HepG2 (cell line): ENCODE measurements around the gene CTNNBL1. TPM values are rescaled to one million over a fixed set of nuclear protein-coding genes. Genes with fewer than 3 reads are reported as not detected.

Experiments
- ATAC-seq: fragments of 200-7000 bp; cut with Tn5 transposase; 3 replicates; pipeline ENCODE4 v1.9.1; 2020; ENCODE audit warnings: mild to moderate bottlenecking, moderate library complexity
- BruUV-seq: library from RNA; stranded (reverse); fragments of 400-500 nt; replicated peaks from 2 replicates; lab custom pipeline; 2021; lab: Mats Ljungman, UMichigan
- CTCF ChIA-PET: fragments of 300-600 bp; formaldehyde crosslinking; extraction: SDS; loops from one replicate; lab custom pipeline; 2021; ENCODE audit warnings: low total read pairs, inconsistent platforms, low intra/inter-chr PET ratio; lab: Yijun Ruan, JAX
- POLR2A ChIA-PET: fragments of 350-600 bp; sonication (Branson Sonifier 250); formaldehyde crosslinking; loops from one replicate; lab custom pipeline; 2020; ENCODE audit warnings: antibody characterized with exemption, inconsistent platforms; lab: Yijun Ruan, JAX
- DNase-seq: peaks from one replicate; pipeline ENCODE4 v3.0.0-alpha.2; 2015; ENCODE audit warnings: low spot score
- FAIRE-seq: peaks from 3 replicates; lab custom pipeline; 2011; peaks lifted over from hg19 to GRCh38; lab: Jason Lieb, UNC
- H2AFZ ChIP-seq: one replicate; pipeline ENCODE4 v1.6.1; 2011; ENCODE audit warnings: low read length, inconsistent platforms
- H3K27ac ChIP-seq: fragments of 300-600 bp; 3 replicates; pipeline ENCODE4 v1.8.0; 2011; ENCODE audit warnings: mixed run types, mild to moderate bottlenecking, mixed read lengths, low read length, inconsistent platforms; ENCODE audit not compliant: insufficient read depth; ENCODE audit errors: extremely low read length
- H3K27me3 ChIP-seq, 2 experiments: fragments of 200-600 bp in 1 of 2; 2 replicates in 1 of 2; 3 replicates in 1 of 2; pipeline versions ENCODE4 v1.6.0 to v1.8.0; 2011; ENCODE audit warnings: low read length in 2 of 2, mild to moderate bottlenecking in 2 of 2, moderate library complexity in 2 of 2, inconsistent platforms in 1 of 2; ENCODE audit not compliant: insufficient read depth in 2 of 2, control insufficient read depth in 1 of 2
- H3K36me3 ChIP-seq, 2 experiments: fragments of 200-600 bp in 1 of 2; replicated peaks in 1 of 2; 2 replicates in 1 of 2; 3 replicates in 1 of 2; pipeline versions ENCODE4 v1.5.1 to v1.8.0; 2011; ENCODE audit warnings: low read length in 2 of 2, inconsistent platforms in 1 of 2; ENCODE audit not compliant: insufficient read depth in 2 of 2, control insufficient read depth in 1 of 2
- H3K4me1 ChIP-seq: 2 replicates; pipeline ENCODE4 v1.5.1; 2012; ENCODE audit warnings: low read length, inconsistent platforms; ENCODE audit not compliant: insufficient read depth
- H3K4me2 ChIP-seq: 2 replicates; pipeline ENCODE4 v1.6.0; 2011; ENCODE audit warnings: low read depth, low read length, inconsistent platforms
- H3K4me3 ChIP-seq, 3 experiments: fragments of 200-600 bp in 1 of 3; sonication (generic), shearing (Covaris generic) in 1 of 3; replicated peaks in 1 of 3; 2 replicates each; pipeline ENCODE4 v1.5.1; 2011 to 2016; ENCODE audit warnings: low read length in 3 of 3, inconsistent platforms in 2 of 3, low read depth in 2 of 3, mild to moderate bottlenecking in 2 of 3, control low read depth in 1 of 3, mixed read lengths in 1 of 3; ENCODE audit not compliant: insufficient read depth in 1 of 3
- H3K79me2 ChIP-seq: one replicate; pipeline ENCODE4 v1.6.1; 2011; ENCODE audit warnings: low read length, inconsistent platforms; ENCODE audit not compliant: insufficient read depth
- H3K9ac ChIP-seq: 2 replicates; pipeline ENCODE4 v1.6.0; 2011; ENCODE audit warnings: mild to moderate bottlenecking, low read depth, low read length, inconsistent platforms; ENCODE audit not compliant: insufficient read depth
- H3K9me3 ChIP-seq: 2 replicates; pipeline ENCODE4 v1.5.1; 2012; ENCODE audit warnings: mild to moderate bottlenecking, low read length
- H4K20me1 ChIP-seq: 2 replicates; pipeline ENCODE4 v1.6.0; 2011; ENCODE audit warnings: inconsistent platforms, mild to moderate bottlenecking, low read length, moderate library complexity; ENCODE audit not compliant: insufficient read depth
- ATF7-NPFF ChIP-seq: sonication (generic); formaldehyde crosslinking; IDR thresholded peaks from 2 replicates; pipeline ENCODE4 v1.8.1; 2023; ENCODE audit warnings: mild to moderate bottlenecking, low read depth, missing genetic modification reagents, moderate library complexity
- ISL2 ChIP-seq: sonication (generic); formaldehyde crosslinking; IDR thresholded peaks from 2 replicates; pipeline ENCODE4 v1.5.0; 2020; ENCODE audit warnings: missing genetic modification reagents
- ZNF350 ChIP-seq: sonication (generic); formaldehyde crosslinking; IDR thresholded peaks from 2 replicates; pipeline ENCODE4 v1.4.0; 2020; ENCODE audit warnings: mild to moderate bottlenecking, low read depth, missing genetic modification reagents, borderline replicate concordance
- ZNF512 ChIP-seq: sonication (generic); formaldehyde crosslinking; IDR thresholded peaks from 2 replicates; pipeline ENCODE4 v1.4.0; 2020; ENCODE audit warnings: mild to moderate bottlenecking, missing genetic modification reagents
- ZUFSP ChIP-seq: sonication (generic); formaldehyde crosslinking; IDR thresholded peaks from 2 replicates; pipeline ENCODE4 v1.9.0; 2021; ENCODE audit warnings: missing genetic modification reagents, mild to moderate bottlenecking, borderline replicate concordance
- WGBS: methylation state at CpG from one replicate; pipeline ENCODE4 v1.1.6; 2017; ENCODE audit warnings: low lambda C conversion rate; 5-methylcytosine and 5-hydroxymethylcytosine counted together
- in situ Hi-C: cut with HindIII; loops from 2 replicates; pipeline ENCODE4 v1.10.0; 2017; ENCODE audit warnings: low pct_unique_long_range_greater_than_20kb; ENCODE audit not compliant: extremely low pct_ligation_motif_present
- intact Hi-C: fragments of 100-400 bp; cut with micrococcal nuclease; formaldehyde crosslinking; loops from one replicate; pipeline ENCODE4 v1.10.0; 2022; ENCODE audit not compliant: unreplicated experiment
- polyA plus RNA-seq, 8 experiments: library from polyadenylated mRNA; depleted of rRNA in 3 of 8; stranded (reverse) in 7 of 8; unstranded in 1 of 8; fragments of >200 nt; fragmentation: Illumina TruSeq in 4 of 8; extraction: Trizol in 4 of 8; gene quantifications; 2 replicates each; pipeline versions ENCODE4 v1.2.1 to v1.2.3, GENCODE V29; 2011 to 2016; ENCODE audit warnings: low read depth in 4 of 8, missing spikeins in 1 of 8, mixed read lengths in 1 of 8; ENCODE audit not compliant: insufficient read depth in 1 of 8
- total RNA-seq, 5 experiments: library from RNA; depleted of rRNA; stranded (reverse); fragments of >200 nt; fragmentation: Illumina TruSeq; extraction: Trizol; gene quantifications; 2 replicates each; pipeline ENCODE4 v1.2.3, GENCODE V29; 2016; ENCODE audit warnings: low read depth in 1 of 5
- TF ChIP-seq, protein P1 (sequence below): sonication (generic); formaldehyde crosslinking; IDR thresholded peaks from 2 replicates; pipeline ENCODE4 v1.4.0; 2020; ENCODE audit warnings: low read depth, mild to moderate bottlenecking, missing genetic modification reagents

Gene CTNNBL1
- total and polyA plus RNA-seq, 2 of the 13 experiments (the other 11 are each of a cell fraction or from before 2014, with no cell fraction given): 49.3 to 94.6 TPM

GRCh38 chr20:37789408-37789807 is 95.6 kb downstream of the CTNNBL1 start (continued):
- no peak for TF ChIP-seq ZNF512 (CRISPR knock-in tag)

DNA sequence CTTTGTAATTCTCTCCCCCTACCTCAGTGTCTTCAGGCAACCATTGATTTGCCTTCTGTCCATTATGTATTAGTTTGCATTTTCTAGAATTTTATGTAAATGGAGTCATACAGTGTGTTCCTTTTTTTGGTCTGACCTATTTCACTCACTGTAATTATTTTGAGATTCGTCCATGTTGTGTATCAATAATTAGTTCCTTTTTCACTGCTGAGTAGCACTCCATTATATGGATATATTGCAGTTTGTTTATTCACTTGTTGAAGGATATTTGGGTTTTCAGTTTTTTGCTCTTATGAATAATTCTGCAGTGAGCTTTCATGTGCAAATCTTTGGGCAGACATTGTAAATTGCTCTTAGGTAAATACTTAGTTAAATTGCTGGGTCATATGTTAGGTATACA is 97.1 kb downstream of the CTNNBL1 start:
- ChIA-PET CTCF (no interaction called here), POLR2A (no interaction called here)
- Histone ChIP-seq H3K4me3 (no peak overlapping the region), H4K20me1 (no peaks in the 10 kb centered on the region), H3K79me2 (no peaks in the 10 kb centered on the region), H3K9ac (no peak overlapping the region), H2AFZ (no peak overlapping the region), H3K27ac (no peak overlapping the region), H3K9me3 (no peaks in the 10 kb centered on the region), H3K36me3 (peaks cover 11 to 30% of the 10 kb centered on the region in 2 experiments; a peak in 4 of 5 replicates), H3K4me2 (no peak overlapping the region), H3K27me3 (no peaks in the 10 kb centered on the region), H3K4me1 (no peaks in the 10 kb centered on the region)
- ATAC-seq (no peak), FAIRE-seq (no peak), DNase-seq (no peak)
- intact Hi-C loops: no loop called here
- no TSS peak for BruUV-seq
- WGBS: 88% methylated on average over 1 of the region's 1 CpG
- TF ChIP-seq ZNF512 (CRISPR knock-in tag) (no peak), ZUFSP (CRISPR knock-in tag) (no peak), ISL2 (CRISPR knock-in tag) (no peak), ZNF350 (CRISPR knock-in tag) (no peak), ATF7-NPFF (no peak)
- TF ChIP-seq, protein P1, sequence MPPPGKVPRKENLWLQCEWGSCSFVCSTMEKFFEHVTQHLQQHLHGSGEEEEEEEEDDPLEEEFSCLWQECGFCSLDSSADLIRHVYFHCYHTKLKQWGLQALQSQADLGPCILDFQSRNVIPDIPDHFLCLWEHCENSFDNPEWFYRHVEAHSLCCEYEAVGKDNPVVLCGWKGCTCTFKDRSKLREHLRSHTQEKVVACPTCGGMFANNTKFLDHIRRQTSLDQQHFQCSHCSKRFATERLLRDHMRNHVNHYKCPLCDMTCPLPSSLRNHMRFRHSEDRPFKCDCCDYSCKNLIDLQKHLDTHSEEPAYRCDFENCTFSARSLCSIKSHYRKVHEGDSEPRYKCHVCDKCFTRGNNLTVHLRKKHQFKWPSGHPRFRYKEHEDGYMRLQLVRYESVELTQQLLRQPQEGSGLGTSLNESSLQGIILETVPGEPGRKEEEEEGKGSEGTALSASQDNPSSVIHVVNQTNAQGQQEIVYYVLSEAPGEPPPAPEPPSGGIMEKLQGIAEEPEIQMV (CRISPR knock-in tag): no peak
- in situ Hi-C loops: no loop called here
